GM19467 (cell line): ENCODE measurements around the gene EPB41L4A.

ENCODE experiments used
- ATAC-seq: cut with Tn5 transposase; IDR thresholded peaks from one replicate; pipeline ENCODE4 v1.9.1; 2021; ENCODE audit warnings: mild to moderate bottlenecking, moderate library complexity; ENCODE audit not compliant: unreplicated experiment

EPB41L4A gene

GRCh38 chr5:112316006-112316405, 103.1 kb downstream of the EPB41L4A start:
- no peak for ATAC-seq

GRCh38 chr5:112312295-112313275, 106.5 kb downstream of the EPB41L4A start:
- ATAC-seq = no peak

GRCh38 chr5:112310746-112311145, 108.3 kb downstream of the EPB41L4A start:
- ATAC-seq = no peak

- ATAC-seq = no peak
Measured at GRCh38 chr5:112308608-112309007, 110.5 kb downstream of the EPB41L4A start.

GRCh38 chr5:112306956-112307355, 112.1 kb downstream of the EPB41L4A start:
- no peak for ATAC-seq

GRCh38 chr5:112304743-112305142, 114.3 kb downstream of the EPB41L4A start:
- ATAC-seq = no peak

- ATAC-seq = no peak
Measured at GRCh38 chr5:112303685-112304084, 115.4 kb downstream of the EPB41L4A start.

GRCh38 chr5:112294126-112294525, 125.0 kb downstream of the EPB41L4A start:
- ATAC-seq = no peak

GRCh38 chr5:112293587-112293986, 125.5 kb downstream of the EPB41L4A start:
- ATAC-seq = no peak

- ATAC-seq = no peak
Measured at GRCh38 chr5:112290691-112291090, 128.4 kb downstream of the EPB41L4A start.

- no peak for ATAC-seq
Measured at GRCh38 chr5:112289465-112289864, 129.6 kb downstream of the EPB41L4A start.

GRCh38 chr5:112283943-112284929, 134.8 kb downstream of the EPB41L4A start:
- no peak for ATAC-seq

GRCh38 chr5:112283034-112283582, 136.0 kb downstream of the EPB41L4A start:
- ATAC-seq = no peak

- no peak for ATAC-seq
Measured at GRCh38 chr5:112279082-112279481, 140.0 kb downstream of the EPB41L4A start.

- ATAC-seq = no peak
Measured at GRCh38 chr5:112276991-112277390, 142.1 kb downstream of the EPB41L4A start.

- no peak for ATAC-seq
Measured at GRCh38 chr5:112275671-112276070, 143.4 kb downstream of the EPB41L4A start.

- ATAC-seq = no peak
Measured at GRCh38 chr5:112270299-112271293, 148.5 kb downstream of the EPB41L4A start.

GRCh38 chr5:112267231-112267630, 151.8 kb downstream of the EPB41L4A start:
- ATAC-seq = no peak

- ATAC-seq = no peak
Measured at GRCh38 chr5:112264666-112265065, 154.4 kb downstream of the EPB41L4A start.

- ATAC-seq = no peak
Measured at GRCh38 chr5:112264151-112264550, 154.9 kb downstream of the EPB41L4A start.
